ENCODE data around the gene NANOG.

GRCh38 chr12:7750350-7750749 is 38.9 kb upstream of the NANOG start:
- TF ChIP-seq CTCF (conservative IDR thresholded peaks at IDR 0.05; ENCODE audit: low read length) (no peak), EZH2phosphoT487 (IDR thresholded peaks at IDR 0.05; ENCODE audit: borderline replicate concordance) (no peak)

Measured in Loucy (cell line).